OCI-LY1 (cell line): ENCODE results near the gene CDK5R1.

Source experiments
- CTCF ChIP-seq: fragments of 200-600 bp; sonication (generic), shearing (Covaris generic); IDR thresholded peaks from 2 replicates; pipeline ENCODE4 v1.5.1; 2017; ENCODE audit warnings: mild to moderate bottlenecking, antibody characterized with exemption, low read length, moderate library complexity, mixed read lengths
- EZH2 ChIP-seq: fragments of 200-600 bp; sonication (generic), shearing (Covaris generic); IDR thresholded peaks from 2 replicates; pipeline ENCODE4 v1.8.0; 2017; ENCODE audit warnings: borderline replicate concordance, mixed run types, mild to moderate bottlenecking, antibody characterized with exemption, low read length, moderate library complexity, mixed read lengths

- TF ChIP-seq CTCF = no peak
- no peak for TF ChIP-seq EZH2
Observed at GRCh38 chr17:32460054-32460453, 26.7 kb upstream of the CDK5R1 start.
